GM18873 (cell line): Measurements from ENCODE around the gene PITHD1.
A peak's percentile ranks its signal among the peaks of the same experiment; 100 is the strongest.
"Not testable (repeated sequence)": the region's sequence is repeated elsewhere in the genome, so short reads cannot be mapped to it uniquely, and the experiment has no call there.

Experiments used
- ATAC-seq: cut with Tn5 transposase; IDR thresholded peaks from one replicate; pipeline ENCODE4 v1.9.1; 2021; ENCODE audit warnings: mild to moderate bottlenecking, moderate library complexity, moderate number of reproducible peaks; ENCODE audit not compliant: unreplicated experiment, low FRiP score

The PITHD1 gene

DNA sequence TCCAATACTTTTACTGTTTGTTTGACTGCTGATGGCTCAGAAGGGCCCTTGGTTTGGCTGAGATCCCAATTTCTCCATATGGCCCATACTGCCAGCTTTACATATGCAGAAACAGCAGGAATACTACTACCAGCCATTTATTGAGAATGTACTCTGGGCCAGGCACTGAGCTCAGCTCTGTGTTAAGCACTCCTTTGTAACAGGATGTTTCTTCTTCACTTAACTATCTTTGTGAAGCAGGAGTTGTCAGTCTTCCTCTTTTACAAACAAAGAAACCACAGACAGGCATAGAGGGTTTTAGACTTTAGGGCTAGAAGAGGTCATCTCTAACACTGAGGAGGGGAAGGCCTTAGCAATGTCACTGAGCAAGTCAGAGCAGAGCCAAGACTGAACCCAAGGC is 38.7 kb downstream of the PITHD1 start:
- ATAC-seq = no peak

DNA sequence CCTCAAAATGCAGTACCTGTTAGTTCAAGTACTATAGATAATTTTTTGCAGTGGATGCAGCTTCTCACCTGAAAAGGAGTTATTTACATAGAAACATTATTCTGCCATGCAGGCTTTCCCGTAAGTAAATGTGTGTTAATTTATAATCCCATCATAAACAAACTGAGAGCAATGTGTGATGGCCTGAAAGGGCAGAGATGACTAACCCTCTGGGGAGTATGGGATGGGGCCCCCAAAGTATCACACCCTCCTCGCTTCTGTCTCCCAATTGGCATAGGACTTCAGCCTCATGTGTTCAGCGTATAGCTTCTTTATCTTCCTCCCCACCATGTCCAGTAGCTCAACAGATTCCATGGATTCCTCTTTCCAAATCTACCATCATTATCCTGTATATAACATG is 39.4 kb downstream of the PITHD1 start:
- no peak for ATAC-seq

DNA sequence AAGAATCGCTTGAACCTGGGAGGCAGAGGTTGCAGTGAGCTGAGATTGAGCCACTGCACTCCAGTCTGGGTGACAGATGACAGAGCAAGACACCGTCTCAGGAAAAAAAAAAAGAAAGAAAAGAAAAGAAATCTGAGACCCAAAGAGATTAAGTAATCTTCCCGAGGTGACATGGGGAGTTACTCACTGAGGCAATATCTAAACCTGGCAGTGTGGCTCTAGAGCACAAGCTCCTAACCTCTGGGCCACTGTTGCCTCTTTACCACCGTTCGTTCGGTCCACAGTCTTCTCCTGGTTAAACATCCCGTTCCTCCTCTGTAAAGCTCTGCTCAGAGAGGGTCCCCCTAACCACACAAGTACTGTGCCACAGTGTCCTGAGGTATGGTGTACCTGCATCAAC is 45.5 kb downstream of the PITHD1 start:
- no peak for ATAC-seq

DNA sequence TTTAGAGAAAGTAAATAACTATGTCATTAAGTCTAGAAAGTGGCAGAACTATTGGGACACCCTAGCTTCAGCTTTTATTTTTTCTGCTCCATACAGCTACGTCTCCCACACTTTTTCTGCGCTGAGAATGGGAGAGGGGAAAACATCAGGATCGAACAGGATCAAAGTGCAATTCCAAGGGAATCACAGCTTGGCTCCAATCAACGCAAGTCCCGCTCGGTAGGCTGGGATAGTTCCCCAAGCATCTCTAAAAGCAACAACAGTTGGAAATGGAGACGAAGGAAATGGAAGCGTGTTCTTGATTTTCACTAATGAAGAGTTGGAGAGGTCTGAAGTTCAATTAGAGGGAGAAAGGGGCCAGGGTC is 46.5 kb downstream of the PITHD1 start:
- no peak for ATAC-seq

DNA sequence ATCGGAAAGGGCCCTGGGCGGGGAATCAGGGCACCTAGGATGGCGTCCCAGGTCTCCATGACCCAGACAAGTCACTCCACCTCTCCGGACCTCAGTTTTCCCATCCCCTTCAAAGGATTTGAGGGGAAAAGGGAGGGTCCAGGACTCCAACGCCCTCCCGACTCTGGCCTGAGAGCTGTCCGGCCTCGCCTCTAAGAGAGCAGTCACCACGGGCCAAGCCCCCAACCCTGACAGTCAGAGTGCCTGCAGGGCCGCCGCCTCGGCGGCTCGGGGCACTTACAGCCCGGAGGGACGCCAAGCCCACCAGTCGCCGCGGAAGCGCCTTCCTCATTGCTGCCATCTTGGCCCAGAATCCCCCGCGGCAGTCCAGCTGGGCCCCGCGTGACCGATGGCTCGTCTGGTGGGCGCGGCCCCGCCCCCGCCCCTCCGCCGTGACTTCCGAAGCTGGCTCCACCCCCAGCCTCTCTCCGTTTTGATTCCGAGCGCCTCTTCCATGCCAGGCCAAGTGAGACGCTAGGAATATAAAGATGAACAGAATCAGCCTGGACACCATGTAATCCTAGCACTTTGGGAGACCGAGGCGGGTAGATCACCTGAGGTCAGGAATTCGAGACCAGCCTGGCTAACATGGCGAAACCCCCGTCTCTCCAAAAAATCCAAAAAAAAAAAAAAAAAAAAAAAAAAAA is 47.0 kb downstream of the PITHD1 start, which contains the start of gene HMGCL:
Gene HMGCL, minus strand, starts transcription at position 354 of the 686 bp plus-strand sequence. Its CDS starts 14 bp downstream, at position 340.
- peak; percentile 45 for ATAC-seq

DNA sequence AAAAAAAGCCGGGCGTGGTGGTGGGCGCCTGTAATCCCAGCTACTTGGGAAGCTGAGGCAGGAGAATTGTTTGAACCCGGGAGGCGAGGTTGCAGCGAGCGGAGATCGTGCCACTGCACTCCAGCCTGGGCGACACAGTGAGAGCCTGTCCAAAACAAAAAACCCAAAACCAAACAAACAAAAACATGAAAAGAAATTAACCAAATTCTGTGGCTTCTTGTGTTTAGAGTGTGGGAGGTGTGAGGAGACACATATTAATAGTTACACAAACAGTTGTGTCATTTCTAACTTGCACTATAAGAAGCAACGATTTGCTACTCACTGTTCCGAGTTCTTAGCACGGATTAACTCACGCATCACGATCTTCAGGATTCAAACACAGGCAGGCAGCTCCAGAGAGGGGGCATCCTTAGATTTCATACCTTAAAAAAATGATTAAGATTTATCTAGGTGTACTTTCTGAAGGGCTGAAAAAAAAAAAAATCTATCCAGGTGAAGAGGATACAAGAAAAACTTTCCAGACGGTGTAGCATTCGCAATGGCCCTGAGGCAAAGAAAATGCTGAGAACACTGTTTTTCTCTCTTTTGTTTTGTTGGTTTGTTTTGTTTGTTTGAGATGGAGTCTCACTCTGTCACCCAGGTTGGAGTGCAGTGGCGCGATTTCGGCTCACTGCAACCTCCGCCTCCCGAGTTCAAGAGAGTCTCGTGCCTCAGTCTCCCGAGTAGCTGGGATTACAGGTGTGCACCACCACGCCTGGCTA is 47.7 kb downstream of the PITHD1 start:
- peak; percentile 46 for ATAC-seq

DNA sequence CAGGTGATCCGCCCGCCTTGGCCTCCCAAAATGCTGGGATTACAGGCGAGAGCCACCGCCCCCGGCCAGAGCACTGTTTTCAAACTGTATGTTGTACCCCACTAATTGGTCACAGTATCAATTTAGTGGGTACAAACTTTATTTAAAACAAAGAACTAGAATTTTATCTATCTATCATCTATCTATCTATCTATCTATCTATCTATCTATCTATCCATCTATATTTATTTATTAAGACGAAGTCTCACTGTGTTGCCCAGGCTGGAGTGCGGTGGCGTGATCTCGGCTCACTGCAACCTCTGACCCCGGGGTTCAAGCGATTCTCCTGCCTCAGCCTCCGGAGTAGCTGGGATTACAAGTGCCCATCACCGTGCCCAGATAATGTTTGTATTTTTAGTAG is 48.4 kb downstream of the PITHD1 start:
- not testable (repeated sequence) for ATAC-seq

DNA sequence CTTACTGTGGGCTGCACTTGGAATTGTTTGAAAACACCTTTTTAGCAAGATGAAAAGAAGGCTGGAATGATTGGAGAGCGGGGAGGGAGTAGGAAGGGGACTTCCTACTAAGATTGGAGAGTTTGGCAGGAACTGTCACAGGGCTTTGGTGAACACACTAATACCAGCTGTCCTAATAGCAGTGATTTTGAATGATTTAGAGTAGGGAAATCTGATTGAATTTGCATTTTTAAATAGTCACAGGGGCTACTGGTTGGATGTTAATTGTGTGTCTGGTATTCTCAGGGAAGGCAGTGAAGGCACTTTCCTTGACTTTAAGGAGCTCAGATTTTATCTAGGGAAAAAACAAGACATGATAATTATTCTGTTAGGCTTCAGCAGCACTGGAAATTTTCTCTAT is 49.5 kb downstream of the PITHD1 start:
- no peak for ATAC-seq

DNA sequence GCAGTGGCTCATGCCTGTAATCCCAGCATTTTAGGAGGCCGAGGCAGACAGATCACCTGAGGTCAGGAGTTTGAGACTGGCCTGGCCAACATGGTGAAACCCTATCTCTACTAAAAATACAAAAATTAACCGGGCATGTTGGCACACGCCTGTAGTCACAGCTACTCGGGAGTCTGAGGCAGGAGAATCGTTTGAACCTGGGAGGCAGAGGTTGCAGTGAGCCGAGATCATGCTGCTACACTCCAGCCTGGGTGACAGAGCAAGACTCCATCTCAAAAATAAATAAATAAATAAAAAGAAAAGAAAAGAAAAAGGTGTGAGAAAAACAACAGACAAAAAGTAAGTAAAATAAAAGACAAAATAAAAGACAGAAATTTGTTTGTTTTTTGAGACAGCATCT is 55.9 kb downstream of the PITHD1 start:
- ATAC-seq = not testable (repeated sequence)

DNA sequence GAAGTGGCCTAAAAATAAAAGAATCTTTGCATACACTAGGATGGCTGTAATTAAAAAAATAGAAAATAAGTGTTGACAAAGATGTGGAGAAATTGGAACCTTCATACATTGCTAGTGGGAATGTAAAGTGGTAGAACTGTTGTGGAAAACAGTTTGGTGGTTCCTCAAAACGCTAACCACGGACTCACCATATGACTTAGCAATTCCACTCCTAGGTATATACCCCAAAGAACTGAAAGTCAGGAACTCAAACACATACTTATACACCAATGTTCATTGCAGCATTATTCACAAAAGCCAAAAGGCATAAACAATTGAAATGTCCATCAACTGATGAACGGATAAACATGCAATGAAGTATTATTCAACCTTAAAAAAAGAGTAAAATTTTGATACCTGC is 57.8 kb downstream of the PITHD1 start:
- no peak for ATAC-seq
